Measurements from ENCODE around the gene TNS3.

The TNS3 gene

GRCh38 chr7:47584536-47584895, 2.6 kb upstream of the TNS3 start:
- TF ChIP-seq CTCF (IDR thresholded peaks at IDR 0.05; ENCODE audit: low read depth, low read length), result no peak
- no peak for DNase-seq (ENCODE audit: extremely low read depth, low read depth)

DNA sequence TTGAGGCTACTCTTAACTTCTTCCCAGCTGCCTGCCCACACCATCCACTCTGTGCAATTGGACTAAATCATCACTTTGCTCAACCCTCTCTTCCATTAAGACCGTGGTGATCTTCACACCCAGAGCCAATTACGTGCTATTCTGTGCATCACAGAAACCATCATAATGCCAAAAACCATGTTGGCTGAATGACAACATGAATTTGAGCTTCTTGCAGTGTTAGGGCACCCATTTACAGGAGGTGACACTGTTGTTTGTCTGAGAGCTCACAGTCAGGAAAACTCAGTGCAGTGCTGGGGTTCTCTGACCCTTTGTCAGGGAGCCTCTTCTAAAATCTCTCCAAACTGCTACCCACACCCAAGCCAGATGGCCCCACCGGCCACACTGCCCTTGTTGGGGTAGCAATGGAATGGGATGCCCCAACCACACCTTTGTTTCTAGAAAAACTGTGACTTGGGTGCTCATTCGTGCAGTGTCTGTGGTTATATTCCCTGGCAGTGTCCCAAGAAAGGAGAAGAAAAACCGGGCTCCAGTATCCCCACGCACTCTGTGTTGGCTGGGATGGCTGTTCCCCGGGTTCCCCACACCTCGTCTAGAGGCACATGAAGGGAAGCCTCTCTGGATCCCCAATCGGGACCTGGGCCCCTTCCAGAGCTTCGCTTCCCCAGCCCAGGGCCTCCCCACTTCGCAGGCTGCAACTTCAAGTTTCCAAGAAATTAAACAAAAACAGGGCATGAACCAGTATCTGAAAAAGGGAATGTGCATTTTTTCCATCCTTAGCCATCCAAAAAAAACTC, 2.0 kb upstream of the TNS3 start:
- no peak for DNase-seq (ENCODE audit: extremely low read depth, low read depth)
- no peak for TF ChIP-seq CTCF (IDR thresholded peaks at IDR 0.05; ENCODE audit: low read depth, low read length)

GRCh38 chr7:47582764-47583738, 1.1 kb upstream of the TNS3 start:
- no peak for DNase-seq (ENCODE audit: extremely low read depth, low read depth)
- TF ChIP-seq CTCF (IDR thresholded peaks at IDR 0.05; ENCODE audit: low read depth, low read length), result no peak

GRCh38 chr7:47581438-47581803, 490 bp downstream of the TNS3 start:
- no peak for TF ChIP-seq CTCF (IDR thresholded peaks at IDR 0.05; ENCODE audit: low read depth, low read length)
- no peak for DNase-seq (ENCODE audit: extremely low read depth, low read depth)

GRCh38 chr7:47580811-47581331, 1.0 kb downstream of the TNS3 start:
- peak; percentile 15 for TF ChIP-seq CTCF (IDR thresholded peaks at IDR 0.05; ENCODE audit: low read depth, low read length)
- DNase-seq (ENCODE audit: extremely low read depth, low read depth), result no peak

- DNase-seq (ENCODE audit: extremely low read depth, low read depth), result no peak
- no peak for TF ChIP-seq CTCF (IDR thresholded peaks at IDR 0.05; ENCODE audit: low read depth, low read length)
These were observed 1.7 kb downstream of the TNS3 start for GRCh38 chr7:47580175-47580706.

Measured in AG09319 (cell line).